OCI-LY7 (cell line): ENCODE results near the gene LPP. TPM values are rescaled to one million over a fixed set of nuclear protein-coding genes. Genes with fewer than 3 reads are reported as not detected.

Experiments
- BruUV-seq: library from RNA; stranded (reverse); fragments of 400-500 nt; replicated peaks from 2 replicates; lab custom pipeline; 2021; lab: Mats Ljungman, UMichigan
- CTCF ChIA-PET: fragments of 300-600 bp; sonication (Branson Sonifier 250); formaldehyde crosslinking; loops from one replicate; lab custom pipeline; 2022; ENCODE audit warnings: antibody characterized with exemption; ENCODE audit not compliant: unreplicated experiment; lab: Charles Lee
- POLR2A ChIA-PET: fragments of 300-600 bp; sonication (Branson Sonifier 250); formaldehyde crosslinking; loops from one replicate; lab custom pipeline; 2022; ENCODE audit warnings: antibody characterized with exemption; lab: Charles Lee
- DNase-seq: peaks from one replicate; pipeline ENCODE4 v3.0.0-alpha.2; 2015; ENCODE audit warnings: low spot score
- H2AFZ ChIP-seq: fragments of 200-600 bp; sonication (generic), shearing (Covaris generic); 2 replicates; pipeline ENCODE4 v1.6.1; 2014; ENCODE audit warnings: mild to moderate bottlenecking, antibody characterized with exemption, low read length, moderate library complexity
- H3K27ac ChIP-seq: fragments of 200-600 bp; sonication (generic); 2 replicates; pipeline ENCODE4 v1.5.1; 2014; ENCODE audit warnings: mixed run types, low read depth, mild to moderate bottlenecking, moderate library complexity, low read length, inconsistent platforms; ENCODE audit not compliant: poor library complexity, severe bottlenecking
- H3K36me3 ChIP-seq: fragments of 200-600 bp; sonication (generic); 2 replicates; pipeline ENCODE4 v1.6.1; 2014; ENCODE audit warnings: mild to moderate bottlenecking, antibody characterized with exemption, low read length, moderate library complexity, mixed read lengths; ENCODE audit not compliant: insufficient read depth
- H3K4me1 ChIP-seq: fragments of 200-600 bp; sonication (generic); 2 replicates; pipeline ENCODE4 v1.5.1; 2014; ENCODE audit warnings: mild to moderate bottlenecking, low read length; ENCODE audit not compliant: insufficient read depth, poor library complexity, severe bottlenecking
- H3K4me2 ChIP-seq: fragments of 200-600 bp; sonication (generic); 2 replicates; pipeline ENCODE4 v1.6.1; 2014; ENCODE audit warnings: mild to moderate bottlenecking, low read length
- H3K4me3 ChIP-seq: fragments of 200-600 bp; sonication (generic); 2 replicates; pipeline ENCODE4 v1.5.1; 2014; ENCODE audit warnings: mild to moderate bottlenecking, low read depth, low read length; ENCODE audit not compliant: poor library complexity, severe bottlenecking
- H3K79me2 ChIP-seq: fragments of 200-600 bp; sonication (generic); 2 replicates; pipeline ENCODE4 v1.6.1; 2016; ENCODE audit warnings: low read depth, mild to moderate bottlenecking, low read length, moderate library complexity, mixed read lengths; ENCODE audit not compliant: insufficient read depth
- H3K9me2 ChIP-seq: fragments of 200-600 bp; sonication (generic); 2 replicates; pipeline ENCODE4 v1.6.1; 2016; ENCODE audit warnings: mild to moderate bottlenecking, low read length, mixed read lengths; ENCODE audit not compliant: insufficient read depth
- H3K9me3 ChIP-seq: fragments of 200-600 bp; sonication (generic); 2 replicates; pipeline ENCODE4 v1.6.1; 2014; ENCODE audit warnings: mild to moderate bottlenecking, mixed run types, low read length, mixed read lengths
- H4K20me1 ChIP-seq: fragments of 200-600 bp; sonication (generic); 2 replicates; pipeline ENCODE4 v1.6.1; 2014; ENCODE audit warnings: mild to moderate bottlenecking, antibody characterized with exemption, low read length, moderate library complexity, mixed read lengths; ENCODE audit not compliant: insufficient read depth
- CTCF ChIP-seq: fragments of 200-600 bp; sonication (generic); conservative IDR thresholded peaks from 2 replicates; pipeline ENCODE4 v1.5.1; 2014; ENCODE audit warnings: mild to moderate bottlenecking, antibody characterized with exemption, low read length, moderate library complexity, mixed read lengths
- EZH2phosphoT487 ChIP-seq: fragments of 200-600 bp; sonication (generic); IDR thresholded peaks from 2 replicates; pipeline ENCODE4 v1.6.1; 2018; ENCODE audit warnings: low read depth, borderline replicate concordance, mild to moderate bottlenecking, mixed run types, antibody characterized with exemption, low read length, moderate library complexity, mixed read lengths
- intact Hi-C: fragments of 100-400 bp; cut with micrococcal nuclease; formaldehyde crosslinking; loops from one replicate; pipeline ENCODE4 v1.10.0; 2022; ENCODE audit not compliant: unreplicated experiment
- total RNA-seq, 2 experiments: library from RNA; depleted of rRNA in 1 of 2; stranded (reverse); fragments of >200 nt in 1 of 2; shearing (Covaris generic) in 1 of 2; gene quantifications; 2 replicates each; pipeline ENCODE4 v1.2.3, GENCODE V29; 2014 to 2022

LPP gene
- total RNA-seq, 2 experiments from 2014 or later: 10.9 to 119 TPM

GRCh38 chr3:188380252-188380651, 226.3 kb downstream of the LPP start:
- H3K79me2 ChIP-seq: no peaks in the 10 kb centered on the region
- CTCF ChIA-PET: no interaction called here
- no peaks in the 10 kb centered on the region; the same call in 1 of the 2 replicates for H3K36me3 ChIP-seq
- intact Hi-C loops: no loop called here
- no peak for TF ChIP-seq CTCF
- TF ChIP-seq EZH2phosphoT487: no peak
- H3K9me2 ChIP-seq: 0 out of 2 replicates have a peak, but pooled peaks cover 2% of the 10 kb centered on the region
- POLR2A ChIA-PET: interaction anchor here (0.7 to 0.9 kb wide), 2 partner anchors 17 to 521 kb away, joined by 3 to 4 read pairs; no protein-coding TSS in a partner anchor
- H3K4me2 ChIP-seq: no peak overlapping the region
- no peak overlapping the region for H3K4me3 ChIP-seq
- BruUV-seq: no TSS peak
- no peak overlapping the region for H3K27ac ChIP-seq
- no peaks in the 10 kb centered on the region for H4K20me1 ChIP-seq
- H3K4me1 ChIP-seq: no peaks in the 10 kb centered on the region
- H3K9me3 ChIP-seq: no peaks in the 10 kb centered on the region
- no peak for DNase-seq
- no peak overlapping the region for H2AFZ ChIP-seq

- CTCF ChIA-PET: no interaction called here
- TF ChIP-seq EZH2phosphoT487: no peak
- no peak for TF ChIP-seq CTCF
- no peaks in the 10 kb centered on the region for H3K9me3 ChIP-seq
- intact Hi-C loops: no loop called here
- H3K27ac ChIP-seq: no peak overlapping the region
- peaks cover 3% of the 10 kb centered on the region for H3K4me1 ChIP-seq
- no peak for DNase-seq
- H3K4me3 ChIP-seq: no peak overlapping the region
- 0 out of 2 replicates have a peak, but pooled peaks cover 2% of the 10 kb centered on the region for H3K9me2 ChIP-seq
- POLR2A ChIA-PET: interaction anchor here (0.9 to 1.6 kb wide), 3 partner anchors 10 to 23 kb away, joined by 4 read pairs; no protein-coding TSS in a partner anchor
- BruUV-seq: no TSS peak
- no peak overlapping the region for H2AFZ ChIP-seq
- H3K79me2 ChIP-seq: no peaks in the 10 kb centered on the region
- H3K4me2 ChIP-seq: no peak overlapping the region
- H4K20me1 ChIP-seq: no peaks in the 10 kb centered on the region
- H3K36me3 ChIP-seq: no peaks in the 10 kb centered on the region; the same call in 1 of the 2 replicates
These were observed 226.8 kb downstream of the LPP start for GRCh38 chr3:188380722-188381121.

- H4K20me1 ChIP-seq: no peaks in the 10 kb centered on the region
- no peaks in the 10 kb centered on the region; the same call in 1 of the 2 replicates for H3K36me3 ChIP-seq
- no peak overlapping the region for H3K4me2 ChIP-seq
- H3K9me3 ChIP-seq: no peaks in the 10 kb centered on the region
- no peak overlapping the region for H3K4me3 ChIP-seq
- TF ChIP-seq EZH2phosphoT487 (no peak), CTCF (no peak)
- H2AFZ ChIP-seq: no peak overlapping the region
- H3K9me2 ChIP-seq: 0 out of 2 replicates have a peak, but pooled peaks cover 2% of the 10 kb centered on the region
- no TSS peak for BruUV-seq
- ChIA-PET POLR2A (no interaction called here), CTCF (no interaction called here)
- peaks cover 6% of the 10 kb centered on the region for H3K4me1 ChIP-seq
- DNase-seq: no peak
- H3K27ac ChIP-seq: no peak overlapping the region
- no peaks in the 10 kb centered on the region for H3K79me2 ChIP-seq
- intact Hi-C loops: no loop called here
These were observed 229.8 kb downstream of the LPP start for GRCh38 chr3:188383748-188384147.
